Tibial nerve (tissue), 3 donors: ENCODE results near the gene CACNA1F.

Experiments
- POLR2A ChIP-seq, 2 donors: fragments of 450-650 bp; IDR thresholded peaks; one replicate each; pipeline ENCODE4 v1.6.1; 2017; ENCODE audit warnings: antibody characterized with exemption in 2 of 2, mild to moderate bottlenecking in 2 of 2, moderate library complexity in 2 of 2
- TF ChIP-seq, protein P1 (sequence below), 5 experiments: fragments of 200-600 bp in 3 of 5; fragments of 450-650 bp in 2 of 5; sonication (generic) in 3 of 5; IDR thresholded peaks; one replicate each; pipeline ENCODE4 v1.5.1; 2016 to 2019; ENCODE audit warnings: antibody characterized with exemption in 5 of 5, mild to moderate bottlenecking in 3 of 5, moderate library complexity in 2 of 5

DNA sequence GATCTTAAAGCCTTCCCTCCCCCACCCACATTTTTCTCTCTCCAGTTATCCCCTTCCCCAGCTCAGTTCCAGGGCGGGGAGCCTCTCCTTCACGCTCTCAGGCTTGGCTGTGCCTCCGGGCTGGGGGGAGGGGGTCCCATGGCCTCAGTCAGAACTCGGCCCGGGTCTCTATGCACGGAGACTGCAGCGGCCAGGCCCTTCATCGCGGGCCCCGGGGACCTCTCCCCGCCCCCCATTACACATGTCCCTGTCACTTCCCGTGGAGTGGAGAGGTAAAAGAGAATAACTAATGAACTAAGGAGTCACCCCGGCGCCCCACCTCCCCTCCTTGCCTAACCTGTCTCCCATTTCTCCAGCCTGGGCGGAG is 46.1 kb downstream of the CACNA1F start:
- TF ChIP-seq, protein P1, sequence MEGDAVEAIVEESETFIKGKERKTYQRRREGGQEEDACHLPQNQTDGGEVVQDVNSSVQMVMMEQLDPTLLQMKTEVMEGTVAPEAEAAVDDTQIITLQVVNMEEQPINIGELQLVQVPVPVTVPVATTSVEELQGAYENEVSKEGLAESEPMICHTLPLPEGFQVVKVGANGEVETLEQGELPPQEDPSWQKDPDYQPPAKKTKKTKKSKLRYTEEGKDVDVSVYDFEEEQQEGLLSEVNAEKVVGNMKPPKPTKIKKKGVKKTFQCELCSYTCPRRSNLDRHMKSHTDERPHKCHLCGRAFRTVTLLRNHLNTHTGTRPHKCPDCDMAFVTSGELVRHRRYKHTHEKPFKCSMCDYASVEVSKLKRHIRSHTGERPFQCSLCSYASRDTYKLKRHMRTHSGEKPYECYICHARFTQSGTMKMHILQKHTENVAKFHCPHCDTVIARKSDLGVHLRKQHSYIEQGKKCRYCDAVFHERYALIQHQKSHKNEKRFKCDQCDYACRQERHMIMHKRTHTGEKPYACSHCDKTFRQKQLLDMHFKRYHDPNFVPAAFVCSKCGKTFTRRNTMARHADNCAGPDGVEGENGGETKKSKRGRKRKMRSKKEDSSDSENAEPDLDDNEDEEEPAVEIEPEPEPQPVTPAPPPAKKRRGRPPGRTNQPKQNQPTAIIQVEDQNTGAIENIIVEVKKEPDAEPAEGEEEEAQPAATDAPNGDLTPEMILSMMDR (IDR thresholded peaks at IDR 0.05), result no peak
- TF ChIP-seq POLR2A (IDR thresholded peaks at IDR 0.05), result no peak
